Natural killer cell (primary cell): ENCODE data around the gene GNG12. TPM values are rescaled to one million over a fixed set of nuclear protein-coding genes. Genes with fewer than 3 reads are reported as not detected.

Source experiments
- ATAC-seq, 3 donors: fragments of 150-1000 bp in 2 of 3; fragments of 200-7000 bp in 1 of 3; cut with Tn5 transposase; 1 replicate in 1 of 3; 2 replicates in 2 of 3; pipeline ENCODE4 v1.10.0; 2021; ENCODE audit warnings: mild to moderate bottlenecking in 2 of 3, moderate library complexity in 2 of 3
- DNase-seq, 2 donors: peaks; one replicate each; pipeline versions ENCODE4 v3.0.0 to v3.0.0-alpha.2; 2013 to 2021; ENCODE audit warnings: mixed read lengths in 1 of 2
- H3K27ac ChIP-seq: one replicate; pipeline ENCODE4 v1.5.1; 2013; ENCODE audit warnings: mild to moderate bottlenecking, low read length
- H3K27me3 ChIP-seq: one replicate; pipeline ENCODE4 v1.6.1; 2013; ENCODE audit warnings: low read length; ENCODE audit not compliant: control insufficient read depth, insufficient read depth
- H3K36me3 ChIP-seq: one replicate; pipeline ENCODE4 v1.6.1; 2013; ENCODE audit warnings: low read length; ENCODE audit not compliant: control insufficient read depth, insufficient read depth
- H3K4me1 ChIP-seq: one replicate; pipeline ENCODE4 v1.6.1; 2013; ENCODE audit warnings: low read length; ENCODE audit not compliant: control insufficient read depth, insufficient read depth
- H3K4me3 ChIP-seq: one replicate; pipeline ENCODE4 v1.5.1; 2013; ENCODE audit warnings: low read length
- H3K9me3 ChIP-seq: one replicate; pipeline ENCODE4 v1.6.1; 2013; ENCODE audit warnings: low read length; ENCODE audit not compliant: control insufficient read depth, insufficient read depth
- H3K27ac Mint-ChIP-seq, 2 donors: one replicate each; pipeline ENCODE4 v1.8.0; 2022; ENCODE audit warnings: mild to moderate bottlenecking in 2 of 2, mixed read lengths in 2 of 2, moderate library complexity in 1 of 2
- H3K27me3 Mint-ChIP-seq, 2 donors: one replicate each; pipeline ENCODE4 v1.8.0; 2022; ENCODE audit warnings: low read depth in 2 of 2, mixed read lengths in 2 of 2
- H3K36me3 Mint-ChIP-seq: one replicate; pipeline ENCODE4 v1.8.0; 2022; ENCODE audit warnings: mixed read lengths
- H3K4me1 Mint-ChIP-seq, 2 donors: one replicate each; pipeline ENCODE4 v1.8.0; 2022; ENCODE audit warnings: mixed read lengths in 2 of 2
- H3K4me3 Mint-ChIP-seq: one replicate; pipeline ENCODE4 v1.8.0; 2022; ENCODE audit warnings: mild to moderate bottlenecking, moderate library complexity, mixed read lengths
- H3K9me3 Mint-ChIP-seq, 2 donors: one replicate each; pipeline ENCODE4 v1.8.0; 2022; ENCODE audit warnings: mixed read lengths in 2 of 2
- whole genome bisulfite sequencing: methylation state at CpG from one replicate; pipeline ENCODE4 v1.1.7; 2013; ENCODE audit warnings: missing lambda C conversion rate; ENCODE audit not compliant: insufficient coverage; 5-methylcytosine and 5-hydroxymethylcytosine counted together
- intact Hi-C: fragments of 100-400 bp; cut with micrococcal nuclease; formaldehyde crosslinking; loops from one replicate; pipeline ENCODE4 v1.14.2; 2022
- total RNA-seq, 4 donors: library from RNA; stranded (reverse); fragments of 120-200 nt in 1 of 4; gene quantifications; one replicate each; pipeline versions ENCODE4 v1.2.3 to v1.2.4, GENCODE V29; 2013 to 2022
- TF ChIP-seq, protein P1 (sequence below): fragments of 200-600 bp; IDR thresholded peaks from one replicate; pipeline ENCODE4 v1.8.0; 2022; ENCODE audit warnings: antibody characterized with exemption

GNG12 gene
- total RNA-seq, 3 donors from 2014 or later (not counting 1 experiment from before 2014, with no cell fraction given) = not detected

GRCh38 chr1:67855961-67856360 is 22.7 kb upstream of the GNG12 start:
- no peaks in the 10 kb centered on the region for H3K36me3 Mint-ChIP-seq
- H3K36me3 ChIP-seq = no peaks in the 10 kb centered on the region
- no peaks in the 10 kb centered on the region for H3K27me3 ChIP-seq
- H3K4me1 Mint-ChIP-seq = no peaks in the 10 kb centered on the region
- intact Hi-C loops = no loop called here
- H3K27ac Mint-ChIP-seq = no peak overlapping the region
- H3K9me3 ChIP-seq = no peaks in the 10 kb centered on the region
- no peak overlapping the region for H3K4me3 Mint-ChIP-seq
- TF ChIP-seq, protein P1, sequence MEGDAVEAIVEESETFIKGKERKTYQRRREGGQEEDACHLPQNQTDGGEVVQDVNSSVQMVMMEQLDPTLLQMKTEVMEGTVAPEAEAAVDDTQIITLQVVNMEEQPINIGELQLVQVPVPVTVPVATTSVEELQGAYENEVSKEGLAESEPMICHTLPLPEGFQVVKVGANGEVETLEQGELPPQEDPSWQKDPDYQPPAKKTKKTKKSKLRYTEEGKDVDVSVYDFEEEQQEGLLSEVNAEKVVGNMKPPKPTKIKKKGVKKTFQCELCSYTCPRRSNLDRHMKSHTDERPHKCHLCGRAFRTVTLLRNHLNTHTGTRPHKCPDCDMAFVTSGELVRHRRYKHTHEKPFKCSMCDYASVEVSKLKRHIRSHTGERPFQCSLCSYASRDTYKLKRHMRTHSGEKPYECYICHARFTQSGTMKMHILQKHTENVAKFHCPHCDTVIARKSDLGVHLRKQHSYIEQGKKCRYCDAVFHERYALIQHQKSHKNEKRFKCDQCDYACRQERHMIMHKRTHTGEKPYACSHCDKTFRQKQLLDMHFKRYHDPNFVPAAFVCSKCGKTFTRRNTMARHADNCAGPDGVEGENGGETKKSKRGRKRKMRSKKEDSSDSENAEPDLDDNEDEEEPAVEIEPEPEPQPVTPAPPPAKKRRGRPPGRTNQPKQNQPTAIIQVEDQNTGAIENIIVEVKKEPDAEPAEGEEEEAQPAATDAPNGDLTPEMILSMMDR = no peak
- no peaks in the 10 kb centered on the region for H3K4me1 ChIP-seq
- no peak for ATAC-seq
- H3K27me3 Mint-ChIP-seq = peaks cover 10 to 24% of the 10 kb centered on the region in 2 donors
- WGBS = no CpG with 5 or more reads among the region's 2 CpGs
- H3K27ac ChIP-seq = no peak overlapping the region
- no peak overlapping the region for H3K4me3 ChIP-seq
- H3K9me3 Mint-ChIP-seq = no peaks in the 10 kb centered on the region
- DNase-seq = no peak

GRCh38 chr1:67855444-67855843 is 22.2 kb upstream of the GNG12 start:
- TF ChIP-seq, protein P1 = no peak
- H3K4me1 Mint-ChIP-seq = no peaks in the 10 kb centered on the region
- Histone ChIP-seq H3K9me3 (no peaks in the 10 kb centered on the region), H3K27me3 (no peaks in the 10 kb centered on the region), H3K4me1 (no peaks in the 10 kb centered on the region), H3K4me3 (no peak overlapping the region), H3K27ac (no peak overlapping the region), H3K36me3 (no peaks in the 10 kb centered on the region)
- H3K36me3 Mint-ChIP-seq = no peaks in the 10 kb centered on the region
- DNase-seq (no peak), ATAC-seq (no peak)
- H3K27ac Mint-ChIP-seq = no peak overlapping the region
- intact Hi-C loops = no loop called here
- H3K27me3 Mint-ChIP-seq = peaks cover 10 to 24% of the 10 kb centered on the region in 2 donors
- WGBS = 53% methylated on average over 4 of the region's 4 CpGs
- H3K4me3 Mint-ChIP-seq = no peak overlapping the region
- no peaks in the 10 kb centered on the region for H3K9me3 Mint-ChIP-seq

GRCh38 chr1:67853704-67854103 is 20.4 kb upstream of the GNG12 start:
- H3K4me3 ChIP-seq = no peak overlapping the region
- TF ChIP-seq, protein P1 = no peak
- Mint-ChIP-seq H3K36me3 (no peaks in the 10 kb centered on the region), H3K27ac (no peak overlapping the region), H3K9me3 (no peaks in the 10 kb centered on the region), H3K4me1 (no peaks in the 10 kb centered on the region), H3K4me3 (no peak overlapping the region), H3K27me3 (peaks cover 16 to 29% of the 10 kb centered on the region in 2 donors)
- 38% methylated on average over 2 of the region's 2 CpGs for WGBS
- DNase-seq = no peak
- no peaks in the 10 kb centered on the region for H3K9me3 ChIP-seq
- no peaks in the 10 kb centered on the region for H3K27me3 ChIP-seq
- H3K36me3 ChIP-seq = no peaks in the 10 kb centered on the region
- peak in 1 of 3 donors; percentile 27 for ATAC-seq
- H3K4me1 ChIP-seq = no peaks in the 10 kb centered on the region
- intact Hi-C loops = no loop called here
- no peak overlapping the region for H3K27ac ChIP-seq

GRCh38 chr1:67851800-67852199 is 18.5 kb upstream of the GNG12 start:
- H3K9me3 Mint-ChIP-seq = no peaks in the 10 kb centered on the region
- TF ChIP-seq, protein P1 = no peak
- H3K4me3 ChIP-seq = no peak overlapping the region
- WGBS = 85% methylated on average over 4 of the region's 6 CpGs
- H3K27ac ChIP-seq = no peak overlapping the region
- H3K27me3 Mint-ChIP-seq = peaks cover 13 to 25% of the 10 kb centered on the region in 2 donors
- no peaks in the 10 kb centered on the region for H3K36me3 ChIP-seq
- no peaks in the 10 kb centered on the region for H3K4me1 ChIP-seq
- no peak for DNase-seq
- no peaks in the 10 kb centered on the region for H3K4me1 Mint-ChIP-seq
- H3K9me3 ChIP-seq = no peaks in the 10 kb centered on the region
- no peak for ATAC-seq
- intact Hi-C loops = no loop called here
- no peaks in the 10 kb centered on the region for H3K36me3 Mint-ChIP-seq
- no peak overlapping the region for H3K27ac Mint-ChIP-seq
- no peak overlapping the region for H3K4me3 Mint-ChIP-seq
- H3K27me3 ChIP-seq = no peaks in the 10 kb centered on the region
